Stimulated activated CD4-positive, alpha-beta T cell treated with anti-CD3 and anti-CD28 coated beads, Interleukin-12 subunit alpha, Interleukin-12 subunit beta, amount 100 ng/mL, for 24 hours (primary cell): Measurements from ENCODE around the gene FAM32A.

Source experiments
- DNase-seq, 2 experiments: peaks; one replicate each; pipeline ENCODE4 v3.0.0-alpha.2; 2020; ENCODE audit warnings: low read depth in 2 of 2

The FAM32A gene

GRCh38 chr19:16185123-16185767 lies at the start of gene FAM32A:
Gene FAM32A (plus strand): TSS chr19:16185410. CDS start chr19:16185443, 33 bp downstream.
- peak; percentile 98 to 99 for DNase-seq

- no peak for DNase-seq
Observed at GRCh38 chr19:16135430-16136127, 49.6 kb upstream of the FAM32A start.

- DNase-seq, result no peak
Observed at GRCh38 chr19:16136185-16136999, 48.8 kb upstream of the FAM32A start.

- DNase-seq, result no peak
Observed at GRCh38 chr19:16139752-16140151, 45.5 kb upstream of the FAM32A start.

GRCh38 chr19:16141043-16141442 lies 44.2 kb upstream of the FAM32A start:
- DNase-seq, result no peak

GRCh38 chr19:16142032-16142580 lies 43.1 kb upstream of the FAM32A start:
- no peak for DNase-seq

GRCh38 chr19:16143399-16144215 lies 41.6 kb upstream of the FAM32A start, which contains the start of gene HSH2D:
Gene HSH2D (plus strand): TSS chr19:16143685. CDS start chr19:16148751, 5,066 bp downstream.
- peak; percentile 41 to 64 for DNase-seq

- DNase-seq, result no peak
Observed at GRCh38 chr19:16144216-16144581, 41.0 kb upstream of the FAM32A start.

- DNase-seq, result no peak
Observed at GRCh38 chr19:16146112-16146511, 39.1 kb upstream of the FAM32A start.

GRCh38 chr19:16148443-16149229 lies 36.6 kb upstream of the FAM32A start:
- no peak for DNase-seq

GRCh38 chr19:16153582-16154336 lies 31.5 kb upstream of the FAM32A start:
- DNase-seq, result no peak

GRCh38 chr19:16154557-16154956 lies 30.7 kb upstream of the FAM32A start:
- no peak for DNase-seq

GRCh38 chr19:16155128-16155527 lies 30.1 kb upstream of the FAM32A start:
- DNase-seq, result no peak

- no peak for DNase-seq
Observed at GRCh38 chr19:16156904-16157303, 28.3 kb upstream of the FAM32A start.

GRCh38 chr19:16157601-16158000 lies 27.6 kb upstream of the FAM32A start:
- DNase-seq, result no peak

GRCh38 chr19:16159655-16160054 lies 25.6 kb upstream of the FAM32A start:
- no peak for DNase-seq

GRCh38 chr19:16160445-16160942 lies 24.7 kb upstream of the FAM32A start:
- peak in 1 of 2 experiments; percentile 34 for DNase-seq

GRCh38 chr19:16160943-16161560 lies 24.2 kb upstream of the FAM32A start:
- DNase-seq, result peak in 1 of 2 experiments; percentile 52

GRCh38 chr19:16161840-16162239 lies 23.4 kb upstream of the FAM32A start:
- DNase-seq, result no peak
